ENCODE measurements around the gene TENT5C. TPM values are rescaled to one million over a fixed set of nuclear protein-coding genes. Genes with fewer than 3 reads are reported as not detected.

TENT5C gene
- total and polyA plus RNA-seq, 2 of the 13 experiments (the other 11 are each of a cell fraction or from before 2014, with no cell fraction given): 0.02 to 0.38 TPM

DNA sequence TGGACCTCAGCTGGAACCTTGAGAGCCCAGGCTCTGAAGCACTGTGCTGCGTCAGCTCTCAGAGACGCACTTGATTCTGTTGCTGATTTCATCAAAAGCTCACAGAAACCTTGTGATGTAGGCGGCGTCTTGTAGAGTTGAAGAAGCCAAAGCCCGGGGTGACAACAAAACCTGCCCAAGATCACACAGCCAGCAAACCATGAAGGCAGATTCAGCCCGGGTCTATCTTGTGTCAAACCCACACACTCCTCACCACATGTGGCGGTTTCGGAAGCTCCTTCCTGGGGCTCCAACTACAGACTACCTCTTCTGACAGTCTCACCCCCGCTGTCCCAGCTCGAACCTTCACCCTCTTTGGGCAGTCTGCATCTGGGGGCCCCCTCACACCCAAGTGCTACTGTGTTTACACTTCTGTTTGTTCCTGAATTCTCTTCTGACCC is 50.4 kb downstream of the TENT5C start (continued):
- TF ChIP-seq, protein P1, sequence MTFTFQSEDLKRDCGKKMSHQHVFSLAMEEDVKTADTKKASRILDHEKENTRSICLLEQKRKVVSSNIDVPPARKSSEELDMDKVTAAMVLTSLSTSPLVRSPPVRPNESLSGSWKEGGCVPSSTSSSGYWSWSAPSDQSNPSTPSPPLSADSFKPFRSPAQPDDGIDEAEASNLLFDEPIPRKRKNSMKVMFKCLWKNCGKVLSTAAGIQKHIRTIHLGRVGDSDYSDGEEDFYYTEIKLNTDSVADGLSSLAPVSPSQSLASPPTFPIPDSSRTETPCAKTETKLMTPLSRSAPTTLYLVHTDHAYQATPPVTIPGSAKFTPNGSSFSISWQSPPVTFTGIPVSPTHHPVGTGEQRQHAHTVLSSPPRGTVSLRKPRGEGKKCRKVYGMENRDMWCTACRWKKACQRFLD (CRISPR knock-in tag; IDR thresholded peaks at IDR 0.05; ENCODE audit: borderline replicate concordance): no peak
- TF ChIP-seq, protein P2, sequence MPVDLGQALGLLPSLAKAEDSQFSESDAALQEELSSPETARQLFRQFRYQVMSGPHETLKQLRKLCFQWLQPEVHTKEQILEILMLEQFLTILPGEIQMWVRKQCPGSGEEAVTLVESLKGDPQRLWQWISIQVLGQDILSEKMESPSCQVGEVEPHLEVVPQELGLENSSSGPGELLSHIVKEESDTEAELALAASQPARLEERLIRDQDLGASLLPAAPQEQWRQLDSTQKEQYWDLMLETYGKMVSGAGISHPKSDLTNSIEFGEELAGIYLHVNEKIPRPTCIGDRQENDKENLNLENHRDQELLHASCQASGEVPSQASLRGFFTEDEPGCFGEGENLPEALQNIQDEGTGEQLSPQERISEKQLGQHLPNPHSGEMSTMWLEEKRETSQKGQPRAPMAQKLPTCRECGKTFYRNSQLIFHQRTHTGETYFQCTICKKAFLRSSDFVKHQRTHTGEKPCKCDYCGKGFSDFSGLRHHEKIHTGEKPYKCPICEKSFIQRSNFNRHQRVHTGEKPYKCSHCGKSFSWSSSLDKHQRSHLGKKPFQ (CRISPR knock-in tag; IDR thresholded peaks at IDR 0.05; ENCODE audit: insufficient replicate concordance): no peak

DNA sequence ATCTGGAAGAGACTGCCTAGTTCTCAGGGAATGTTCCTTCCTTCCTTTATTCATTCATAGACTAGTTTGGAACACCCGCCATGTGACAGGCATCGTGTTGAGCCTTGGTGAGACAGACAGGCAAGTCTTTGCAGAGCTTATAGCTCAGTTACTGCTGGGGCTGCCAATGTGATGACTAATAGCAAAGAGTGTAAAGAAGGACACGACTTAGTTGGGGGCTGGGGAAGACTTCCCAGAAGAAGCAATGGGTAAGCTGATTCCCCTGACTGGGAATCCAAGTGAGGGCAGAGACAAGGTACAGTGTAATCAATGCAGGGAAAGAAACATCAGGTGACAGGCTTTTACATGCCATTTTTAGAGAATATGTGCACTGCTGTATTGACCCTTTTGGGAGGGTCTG is 51.2 kb downstream of the TENT5C start:
- Histone ChIP-seq H3K9ac (ENCODE audit: insufficient read depth, low read depth, low read length) (no peak overlapping the region), H3K4me1 (ENCODE audit: insufficient read depth, low read length) (peaks cover 39% of the 10 kb centered on the region), H3K36me3 (replicated peaks in 1 of 2; ENCODE audit: control insufficient read depth in 1 of 2, insufficient read depth in 2 of 2, low read length in 2 of 2) (no peaks in the 10 kb centered on the region), H3K4me2 (ENCODE audit: low read depth, low read length) (no peak overlapping the region; the same call in 1 of the 2 replicates), H2AFZ (ENCODE audit: low read length) (no peak overlapping the region), H3K79me2 (ENCODE audit: insufficient read depth, low read length) (no peaks in the 10 kb centered on the region), H3K27me3 (ENCODE audit: control insufficient read depth in 1 of 2, insufficient read depth in 2 of 2, low read length in 2 of 2) (peaks cover 0 to 10% of the 10 kb centered on the region in 2 experiments; a peak in 2 of 5 replicates), H3K27ac (ENCODE audit: extremely low read length, insufficient read depth, low read length) (no peak overlapping the region), H4K20me1 (ENCODE audit: insufficient read depth, low read length) (no peaks in the 10 kb centered on the region), H3K4me3 (replicated peaks in 1 of 3; ENCODE audit: insufficient read depth in 1 of 3, low read depth in 2 of 3, low read length in 3 of 3) (no peak overlapping the region), H3K9me3 (ENCODE audit: low read length) (no peaks in the 10 kb centered on the region)
- TF ChIP-seq ZFY (CRISPR knock-in tag; IDR thresholded peaks at IDR 0.05): no peak
- TF ChIP-seq FOSL2 (CRISPR knock-in tag; IDR thresholded peaks at IDR 0.05): peak; percentile 63
- ATAC-seq (no peak), FAIRE-seq (no peak), DNase-seq (ENCODE audit: low spot score) (peak; percentile 12)
- no TSS peak for BruUV-seq (replicated peaks)
- WGBS (ENCODE audit: low lambda C conversion rate): 43% methylated on average over 3 of the region's 3 CpGs
- intact Hi-C loops (cut with micrococcal nuclease; ENCODE audit: unreplicated experiment) (no loop called here), in situ Hi-C loops (cut with HindIII; ENCODE audit: extremely low pct_ligation_motif_present, low pct_unique_long_range_greater_than_20kb) (no loop called here)
- ChIA-PET POLR2A (no interaction called here), CTCF (ENCODE audit: low intra/inter-chr PET ratio, low total read pairs) (no interaction called here)

Data from HepG2 (cell line).